NCI-H187 (cell line): ENCODE measurements around the gene PRICKLE3.
"Not testable (repeated sequence)": the region's sequence is repeated elsewhere in the genome, so short reads cannot be mapped to it uniquely, and the experiment has no call there.

ENCODE experiments used
- DNase-seq, 2 experiments: peaks; one replicate each; lab custom pipeline; 2025; lab: John Stamatoyannopoulos, UW

Gene PRICKLE3

GRCh38 chrX:49157194-49157593, 29.0 kb downstream of the PRICKLE3 start:
- DNase-seq: no peak

DNA sequence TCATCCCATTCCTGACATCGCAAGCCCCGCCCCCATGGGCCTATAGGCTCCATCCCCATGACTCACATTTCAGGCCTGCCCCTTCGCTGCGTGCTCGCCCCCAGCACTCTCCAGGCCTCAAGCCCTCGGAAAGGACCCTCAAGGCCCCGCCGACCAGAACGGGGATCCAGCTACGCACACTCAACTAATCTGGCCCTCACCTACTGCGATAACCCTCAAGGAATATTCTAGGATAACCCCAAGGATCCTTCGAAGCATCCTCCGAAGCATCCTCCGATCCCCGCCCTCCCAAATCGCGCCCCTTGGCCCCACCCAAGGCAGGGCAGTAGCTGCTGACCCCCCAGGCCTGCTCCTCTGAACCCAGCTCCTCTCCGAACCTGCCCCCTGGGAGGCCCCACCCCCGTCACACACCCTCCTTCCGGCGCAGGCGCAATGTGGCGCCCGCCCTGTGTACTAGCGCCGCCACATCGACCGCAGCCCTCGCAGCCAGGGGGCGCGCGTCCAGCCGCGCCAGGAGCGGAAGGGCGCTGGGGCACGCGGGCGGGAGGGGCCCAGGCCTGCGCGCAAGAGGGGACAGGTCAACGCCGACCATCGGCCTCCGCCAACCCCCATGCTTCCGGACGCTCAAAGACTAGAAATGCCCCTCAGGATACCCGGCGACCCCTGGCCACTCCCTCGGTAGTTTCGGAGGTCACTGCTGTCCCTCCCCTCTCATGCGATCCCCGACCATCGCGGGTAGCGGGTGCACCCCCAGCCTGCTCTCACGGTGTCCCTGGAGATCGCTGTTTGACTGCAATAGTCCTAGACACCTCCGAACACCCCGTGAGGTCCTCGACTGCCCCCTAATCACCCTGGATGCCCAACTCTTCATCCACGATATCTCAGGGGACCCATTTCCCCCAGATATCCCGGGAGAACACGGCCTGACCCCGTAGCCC, 30.0 kb downstream of the PRICKLE3 start:
- peak in 1 of 2 experiments; percentile 35 for DNase-seq

DNA sequence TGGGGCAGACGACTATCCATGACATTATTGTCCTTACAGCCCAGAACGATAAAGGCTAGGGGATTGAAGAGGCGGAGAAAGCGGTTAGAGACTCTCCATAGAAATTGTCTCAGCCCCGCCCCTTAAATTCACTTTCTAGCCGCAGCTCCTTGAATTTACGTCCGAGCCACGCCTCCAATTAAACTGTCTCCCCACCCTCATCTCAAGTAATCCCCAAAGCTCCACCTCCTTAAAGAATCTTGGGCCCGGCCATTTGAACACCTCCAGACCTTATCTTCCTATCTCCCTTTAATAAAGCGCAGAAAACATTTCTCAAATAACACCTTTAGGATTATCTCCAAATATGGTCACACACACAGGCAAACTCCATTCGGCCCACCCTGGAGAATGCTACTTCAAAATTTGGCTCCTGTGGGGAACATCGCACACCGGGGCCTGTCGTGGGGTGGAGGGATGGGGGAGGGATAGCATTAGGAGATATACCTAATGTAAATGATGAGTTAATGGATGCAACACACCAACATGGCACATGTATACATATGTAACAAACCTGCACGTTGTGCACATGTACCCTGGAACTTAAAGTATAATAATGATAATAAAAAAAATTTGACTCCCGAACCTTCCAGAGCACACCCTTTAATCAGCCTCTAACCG, 30.8 kb downstream of the PRICKLE3 start:
- DNase-seq: peak in 1 of 2 experiments; percentile 11

GRCh38 chrX:49153467-49153866, 32.7 kb downstream of the PRICKLE3 start:
- DNase-seq: no peak

DNA sequence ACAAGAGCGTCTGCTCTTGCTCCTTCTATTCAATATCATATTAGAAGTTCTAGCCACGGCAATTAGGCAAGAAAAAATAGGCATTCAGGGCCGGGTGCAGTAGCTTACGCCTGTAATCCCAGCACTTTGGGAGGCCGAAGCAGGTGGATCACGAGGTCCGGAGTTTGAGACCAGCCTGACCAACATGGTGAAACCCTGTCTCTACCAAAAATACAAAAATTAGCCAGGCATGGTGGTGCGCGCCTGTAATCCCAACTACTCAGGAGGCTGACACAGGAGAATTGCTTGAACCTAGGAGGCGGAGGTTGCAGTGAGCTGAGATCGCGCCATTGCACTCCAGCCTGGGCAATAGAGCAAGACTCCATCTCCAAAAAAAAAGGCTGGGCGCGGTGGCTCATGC, 36.9 kb downstream of the PRICKLE3 start:
- DNase-seq: not testable (repeated sequence)

GRCh38 chrX:49148390-49149100, 37.6 kb downstream of the PRICKLE3 start:
- not testable (repeated sequence) for DNase-seq

DNA sequence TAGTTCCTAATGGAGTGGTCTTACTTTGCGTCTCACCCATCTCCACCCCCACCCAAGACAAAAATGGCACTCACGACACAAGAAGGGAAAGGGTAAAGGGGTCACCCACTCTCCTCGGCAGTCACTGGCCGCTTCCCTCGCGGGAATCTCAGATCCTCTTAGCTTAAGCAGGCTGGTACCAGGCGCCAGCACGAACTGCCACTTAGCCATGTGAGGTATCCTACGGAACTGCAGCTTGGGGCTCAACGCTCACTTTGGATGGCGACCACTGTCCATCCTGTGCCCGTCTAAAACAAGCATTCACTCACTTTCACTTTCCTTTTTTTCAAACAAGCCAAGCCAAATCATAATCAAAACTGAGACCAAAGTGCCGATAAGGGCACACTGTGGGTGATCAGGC, 38.2 kb downstream of the PRICKLE3 start:
- DNase-seq: no peak

- no peak for DNase-seq
These were observed 38.9 kb downstream of the PRICKLE3 start for GRCh38 chrX:49147282-49147681.

GRCh38 chrX:49143154-49143553, 43.0 kb downstream of the PRICKLE3 start:
- not testable (repeated sequence) for DNase-seq

- DNase-seq: not testable (repeated sequence)
These were observed 43.9 kb downstream of the PRICKLE3 start for GRCh38 chrX:49142264-49142663.

GRCh38 chrX:49139713-49140112, 46.5 kb downstream of the PRICKLE3 start:
- no peak for DNase-seq

DNA sequence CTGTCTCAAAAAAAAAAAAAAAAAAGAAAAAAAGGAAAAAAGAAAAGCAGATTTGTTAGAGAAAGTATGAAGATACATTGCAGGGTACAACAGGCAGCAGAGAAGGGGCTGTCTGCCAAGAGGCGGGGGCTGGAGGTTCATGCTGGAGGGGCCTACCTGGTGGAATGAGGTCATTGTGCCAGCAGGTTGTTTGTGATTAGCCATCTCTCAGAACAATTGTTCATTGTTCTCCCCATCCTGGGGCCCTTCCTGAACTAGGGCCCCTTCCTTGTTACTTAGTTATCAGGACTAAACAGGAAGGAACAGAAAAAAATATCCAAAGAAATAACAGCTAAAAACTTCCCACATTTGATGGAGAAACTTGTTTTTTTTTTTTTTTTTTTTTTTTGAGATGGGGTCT, 48.7 kb downstream of the PRICKLE3 start:
- no peak for DNase-seq

- no peak for DNase-seq
These were observed 52.4 kb downstream of the PRICKLE3 start for GRCh38 chrX:49133759-49134158.

DNA sequence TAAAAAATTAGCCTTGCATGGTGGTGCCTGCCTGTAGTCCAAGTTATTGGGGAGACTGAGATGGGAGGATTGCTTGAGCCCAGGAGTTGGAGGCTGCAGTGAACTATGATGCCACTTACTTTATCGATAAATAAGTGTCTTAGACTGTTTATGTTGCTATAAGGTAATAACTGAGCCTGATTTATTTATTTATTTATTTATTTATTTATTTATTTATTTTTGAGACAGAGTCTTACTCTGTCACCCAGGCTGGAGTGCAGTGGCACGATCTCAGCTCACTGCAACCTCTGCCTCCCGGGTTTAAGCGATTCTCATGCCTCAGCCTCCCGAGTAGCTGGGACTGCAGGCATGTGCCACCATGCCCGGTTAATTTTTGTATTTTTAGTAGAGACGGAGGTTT, 53.9 kb downstream of the PRICKLE3 start:
- DNase-seq: not testable (repeated sequence)

- DNase-seq: no peak
These were observed 56.7 kb downstream of the PRICKLE3 start for GRCh38 chrX:49129427-49129826.

DNA sequence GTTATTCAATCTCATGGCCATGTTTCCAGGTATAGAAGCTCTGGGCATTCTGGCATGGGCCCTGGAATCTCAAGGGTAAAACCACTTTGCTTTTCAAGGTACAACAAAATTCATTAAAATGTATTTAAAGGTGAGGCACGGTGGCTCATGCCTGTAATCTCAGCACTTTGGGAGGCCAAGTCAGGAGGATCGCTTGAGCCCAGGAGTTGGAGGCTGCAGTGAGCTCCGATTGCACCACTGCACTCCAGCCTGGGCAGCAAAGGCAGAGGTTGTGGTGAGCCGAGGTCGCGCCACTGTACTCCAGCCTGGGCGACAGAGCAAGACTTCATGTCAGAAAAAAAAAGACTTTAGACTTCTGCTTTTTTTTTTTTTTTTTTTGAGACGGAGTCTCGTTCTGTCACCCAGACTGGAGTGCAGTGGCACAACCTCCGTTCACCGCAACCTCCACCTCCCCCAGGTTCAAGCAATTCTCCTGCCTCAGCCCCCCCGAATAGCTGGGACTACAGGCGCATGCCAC, 58.4 kb downstream of the PRICKLE3 start:
- DNase-seq: not testable (repeated sequence)
